ENCODE results near the gene CATSPER4. TPM values are rescaled to one million over a fixed set of nuclear protein-coding genes. Genes with fewer than 3 reads are reported as not detected.

Gene CATSPER4
- total RNA-seq, 6 donors from 2014 or later: not detected

DNA sequence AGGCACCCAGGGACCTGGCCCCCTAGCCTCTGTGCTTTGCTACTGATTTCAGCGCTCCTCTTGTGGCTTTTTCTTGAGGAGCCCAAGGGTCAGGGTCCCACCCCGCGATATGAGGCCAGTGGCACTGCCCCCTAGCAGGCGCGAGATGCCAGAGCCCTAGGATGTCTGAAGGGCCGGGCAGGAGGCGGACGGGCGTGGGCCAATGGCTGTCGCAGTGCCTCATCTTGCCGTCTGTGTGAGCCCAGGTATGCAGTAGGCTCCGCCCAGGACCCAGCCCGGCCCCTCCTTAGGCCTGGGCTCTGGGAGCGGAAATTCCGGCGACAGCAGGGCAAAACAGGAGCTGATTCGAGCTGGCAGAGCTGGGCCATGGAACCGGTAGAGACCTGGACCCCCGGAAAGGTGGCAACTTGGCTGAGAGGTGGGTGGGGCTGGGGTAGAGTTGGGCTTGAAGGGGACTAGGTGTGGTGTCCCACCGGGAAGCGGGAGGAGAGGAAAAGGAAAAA lies 13.2 kb upstream of the CATSPER4 start, which contains the start of gene CNKSR1:
TSS of gene CNKSR1 (plus strand) at position 310 of the 503 bp plus-strand sequence. CDS start at position 367, 57 bp downstream.
- WGBS, 2 donors: 46 to 47% methylated on average over 5 to 21 of the region's 21 CpGs
- DNase-seq: peak; percentile 90 to 91
- no peaks in the 10 kb centered on the region for H3K27me3 ChIP-seq
- peak within 1 kb of the TSS in 3 of 4 donors; percentile 41 to 42 (median 42) for H3K4me3 ChIP-seq
- peak; percentile 81 to 95 for ATAC-seq (ENCODE audit: low FRiP score in 2 of 2)
- peak within 1 kb of the TSS; percentile 41 to 74 (median 58) for H3K27ac ChIP-seq
- H3K4me1 ChIP-seq: peaks cover 0 to 8% (median 2%) of the 10 kb centered on the region in 4 donors
- peaks cover 0 to 12% (median 2%) of the 10 kb centered on the region in 4 donors for H3K36me3 ChIP-seq
- no peaks in the 10 kb centered on the region for H3K9me3 ChIP-seq
- TF ChIP-seq POLR2AphosphoS5 (IDR thresholded peaks at IDR 0.05): peak in 1 of 2 donors; percentile 42
- TF ChIP-seq, protein P1, sequence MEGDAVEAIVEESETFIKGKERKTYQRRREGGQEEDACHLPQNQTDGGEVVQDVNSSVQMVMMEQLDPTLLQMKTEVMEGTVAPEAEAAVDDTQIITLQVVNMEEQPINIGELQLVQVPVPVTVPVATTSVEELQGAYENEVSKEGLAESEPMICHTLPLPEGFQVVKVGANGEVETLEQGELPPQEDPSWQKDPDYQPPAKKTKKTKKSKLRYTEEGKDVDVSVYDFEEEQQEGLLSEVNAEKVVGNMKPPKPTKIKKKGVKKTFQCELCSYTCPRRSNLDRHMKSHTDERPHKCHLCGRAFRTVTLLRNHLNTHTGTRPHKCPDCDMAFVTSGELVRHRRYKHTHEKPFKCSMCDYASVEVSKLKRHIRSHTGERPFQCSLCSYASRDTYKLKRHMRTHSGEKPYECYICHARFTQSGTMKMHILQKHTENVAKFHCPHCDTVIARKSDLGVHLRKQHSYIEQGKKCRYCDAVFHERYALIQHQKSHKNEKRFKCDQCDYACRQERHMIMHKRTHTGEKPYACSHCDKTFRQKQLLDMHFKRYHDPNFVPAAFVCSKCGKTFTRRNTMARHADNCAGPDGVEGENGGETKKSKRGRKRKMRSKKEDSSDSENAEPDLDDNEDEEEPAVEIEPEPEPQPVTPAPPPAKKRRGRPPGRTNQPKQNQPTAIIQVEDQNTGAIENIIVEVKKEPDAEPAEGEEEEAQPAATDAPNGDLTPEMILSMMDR (IDR thresholded peaks at IDR 0.05): peak in 1 of 6 experiments; percentile 38
- TF ChIP-seq EP300 (IDR thresholded peaks at IDR 0.05): no peak
- TF ChIP-seq POLR2A (IDR thresholded peaks at IDR 0.05): peak in 2 of 4 donors; percentile 40 to 66

DNA sequence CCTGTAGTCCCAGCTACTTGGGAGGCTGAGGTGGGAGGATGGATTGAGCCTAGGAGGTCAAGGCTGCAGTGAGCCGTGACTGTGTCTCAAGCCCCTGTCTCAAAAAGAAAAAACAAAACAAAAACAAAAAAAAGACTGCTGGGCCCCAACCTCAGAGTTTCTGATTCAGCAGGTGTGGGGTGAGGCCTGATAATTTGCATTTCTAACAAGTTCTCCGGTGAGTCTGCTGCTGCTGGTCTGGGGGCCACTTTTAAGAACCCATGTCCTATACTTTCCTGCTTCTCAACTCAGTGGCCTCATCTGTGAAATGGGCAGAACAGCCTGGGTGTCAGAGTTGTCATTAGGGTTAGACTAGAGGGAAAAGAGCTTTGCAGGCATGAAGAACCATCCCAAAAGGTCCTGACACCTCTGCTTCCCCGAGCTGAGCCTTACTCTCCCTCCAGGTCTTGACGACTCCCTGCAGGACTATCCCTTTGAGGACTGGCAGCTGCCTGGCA lies 10.3 kb upstream of the CATSPER4 start:
- no peak for DNase-seq

DNA sequence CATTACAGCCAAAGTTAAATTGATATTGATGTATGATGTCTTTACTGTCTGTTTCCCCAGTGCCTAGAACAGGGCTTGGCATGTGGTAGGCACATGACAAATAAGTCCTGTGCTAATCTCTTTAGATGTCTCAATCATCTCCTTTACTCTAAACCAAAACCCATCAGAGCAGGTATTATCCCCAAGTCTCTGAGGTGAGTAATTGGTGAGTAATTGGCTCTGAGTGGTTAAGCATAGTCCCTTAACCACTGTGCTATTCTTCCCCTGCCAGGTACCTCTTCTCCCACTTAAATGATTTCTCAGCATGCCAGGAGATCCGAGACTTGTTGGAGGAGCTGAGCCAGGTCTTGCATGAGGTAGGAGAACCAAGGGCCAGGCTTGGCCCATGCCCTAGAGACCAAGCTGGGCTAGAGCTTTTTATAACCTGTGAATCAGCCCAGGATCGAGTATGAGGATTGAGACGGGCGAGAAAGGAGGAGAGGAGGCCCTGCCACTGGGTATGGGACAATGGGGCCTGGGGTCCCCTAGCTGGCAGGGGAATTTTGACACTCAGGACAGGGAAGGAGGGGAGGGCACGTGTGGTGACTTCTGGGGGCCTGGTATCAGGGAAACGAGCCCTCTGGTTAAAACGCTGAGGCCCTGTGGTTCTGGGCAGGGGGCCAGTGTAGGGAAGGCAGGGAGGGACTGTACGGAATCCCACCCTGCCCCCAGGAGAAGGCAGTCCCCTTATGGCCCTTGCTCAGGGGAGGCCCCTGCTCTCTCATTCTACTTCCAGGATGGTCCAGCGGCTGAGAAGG lies 8.6 kb upstream of the CATSPER4 start:
- Histone ChIP-seq H3K27ac (no peak overlapping the region), H3K27me3 (no peaks in the 10 kb centered on the region)
- WGBS, 2 donors: 77 to 88% methylated on average over 8 of the region's 9 CpGs

More for the DNA sequence above, 10.3 kb upstream of the CATSPER4 start:
- peaks cover 0 to 8% (median 2%) of the 10 kb centered on the region in 4 donors for H3K4me1 ChIP-seq
- H3K36me3 ChIP-seq: peaks cover 0 to 26% (median 9%) of the 10 kb centered on the region in 4 donors
- H3K27me3 ChIP-seq: no peaks in the 10 kb centered on the region
- TF ChIP-seq EP300 (IDR thresholded peaks at IDR 0.05) (no peak), POLR2A (IDR thresholded peaks at IDR 0.05) (no peak)
- WGBS, 2 donors: 79% methylated on average over 2 to 4 of the region's 4 CpGs
- H3K9me3 ChIP-seq: no peaks in the 10 kb centered on the region
- H3K27ac ChIP-seq: no peak overlapping the region
- no peak for ATAC-seq (ENCODE audit: low FRiP score in 2 of 2)
- H3K4me3 ChIP-seq: no peak overlapping the region

DNA sequence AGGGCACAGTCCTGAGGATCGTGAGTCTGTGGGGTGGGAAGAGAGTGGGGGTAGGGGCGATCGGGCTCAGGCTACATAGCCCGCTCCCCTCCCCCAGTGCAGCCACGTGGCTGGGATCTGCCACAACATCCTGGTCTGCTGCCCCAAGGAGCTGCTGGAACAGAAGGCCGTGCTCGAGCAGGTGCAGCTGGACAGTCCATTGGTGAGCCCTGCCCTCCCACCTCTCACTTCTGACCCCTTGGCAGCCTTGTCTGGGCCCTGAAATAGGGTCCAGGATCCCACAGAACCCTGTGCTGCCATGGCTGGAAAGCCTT lies 8.1 kb upstream of the CATSPER4 start:
- Histone ChIP-seq H3K36me3 (peaks cover 0 to 26% (median 11%) of the 10 kb centered on the region in 4 donors), H3K27ac (no peak overlapping the region), H3K4me3 (no peak overlapping the region), H3K4me1 (peaks cover 0 to 8% (median 2%) of the 10 kb centered on the region in 4 donors), H3K27me3 (no peaks in the 10 kb centered on the region), H3K9me3 (no peaks in the 10 kb centered on the region)
- 84 to 93% methylated on average over 3 to 7 of the region's 7 CpGs for WGBS, 2 donors
- TF ChIP-seq EP300 (IDR thresholded peaks at IDR 0.05): no peak
- TF ChIP-seq, protein P1 (IDR thresholded peaks at IDR 0.05): no peak
- no peak for TF ChIP-seq POLR2AphosphoS5 (IDR thresholded peaks at IDR 0.05)
- TF ChIP-seq POLR2A (IDR thresholded peaks at IDR 0.05): no peak
- DNase-seq (no peak), ATAC-seq (ENCODE audit: low FRiP score in 2 of 2) (peak in 1 of 2 donors; percentile 9)

More for the DNA sequence above, 8.6 kb upstream of the CATSPER4 start:
- ATAC-seq (ENCODE audit: low FRiP score in 2 of 2) (no peak), DNase-seq (no peak)
- Histone ChIP-seq H3K36me3 (peaks cover 0 to 26% (median 11%) of the 10 kb centered on the region in 4 donors), H3K4me3 (no peak overlapping the region), H3K4me1 (peaks cover 0 to 8% (median 2%) of the 10 kb centered on the region in 4 donors), H3K9me3 (no peaks in the 10 kb centered on the region)
- TF ChIP-seq, protein P1 (IDR thresholded peaks at IDR 0.05): no peak
- TF ChIP-seq POLR2AphosphoS5 (IDR thresholded peaks at IDR 0.05): no peak
- TF ChIP-seq POLR2A (IDR thresholded peaks at IDR 0.05): no peak
- no peak for TF ChIP-seq EP300 (IDR thresholded peaks at IDR 0.05)

DNA sequence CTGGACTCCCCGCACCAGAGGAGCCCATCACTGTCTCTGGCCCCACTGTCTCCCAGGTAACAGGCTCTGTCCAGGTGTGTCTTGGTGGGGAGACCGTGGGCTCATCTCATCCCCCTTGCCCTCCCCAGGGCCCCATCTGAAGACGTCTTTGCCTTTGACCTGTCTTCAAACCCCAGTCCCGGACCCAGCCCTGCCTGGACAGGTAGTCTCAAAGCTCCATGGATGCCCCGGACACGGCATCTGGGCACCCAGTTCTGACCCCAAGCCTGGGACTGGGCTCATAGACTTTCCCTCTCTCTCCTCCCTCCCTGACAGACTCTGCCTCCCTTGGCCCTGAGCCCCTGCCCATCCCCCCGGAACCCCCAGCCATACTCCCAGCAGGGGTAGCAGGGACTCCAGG lies 6.3 kb upstream of the CATSPER4 start:
- H3K36me3 ChIP-seq: peaks cover 0 to 30% (median 13%) of the 10 kb centered on the region in 4 donors
- H3K27ac ChIP-seq: no peak overlapping the region
- no peak for TF ChIP-seq POLR2A (IDR thresholded peaks at IDR 0.05)
- TF ChIP-seq POLR2AphosphoS5 (IDR thresholded peaks at IDR 0.05): no peak
- TF ChIP-seq, protein P1 (IDR thresholded peaks at IDR 0.05): no peak
- no peak for TF ChIP-seq EP300 (IDR thresholded peaks at IDR 0.05)
- no peak overlapping the region for H3K4me3 ChIP-seq
- no peaks in the 10 kb centered on the region for H3K9me3 ChIP-seq
- H3K4me1 ChIP-seq: no peaks in the 10 kb centered on the region
- ATAC-seq (ENCODE audit: low FRiP score in 2 of 2): no peak
- 94 to 97% methylated on average over 7 of the region's 7 CpGs for WGBS, 2 donors
- no peaks in the 10 kb centered on the region for H3K27me3 ChIP-seq
- DNase-seq: no peak

Data from upper lobe of left lung (tissue), 6 donors.